Muscle of back (tissue), 11 donors: ENCODE results near the gene GSE1. TPM values are rescaled to one million over a fixed set of nuclear protein-coding genes. Genes with fewer than 3 reads are reported as not detected.

ENCODE experiments used
- DNase-seq, 3 donors: peaks; one replicate each; pipeline versions ENCODE4 v3.0.0 to v3.0.0-alpha.2; 2013
- polyA plus RNA-seq, 10 donors: library from polyadenylated mRNA; unstranded; fragments of 120-200 nt; gene quantifications; one replicate each; pipeline ENCODE4 v1.2.1, GENCODE V29; 2013; ENCODE audit not compliant: insufficient read length in 10 of 10

Gene GSE1
- polyA plus RNA-seq, 10 donors, result 40.0 to 55.2 (median 46.3) TPM

DNA sequence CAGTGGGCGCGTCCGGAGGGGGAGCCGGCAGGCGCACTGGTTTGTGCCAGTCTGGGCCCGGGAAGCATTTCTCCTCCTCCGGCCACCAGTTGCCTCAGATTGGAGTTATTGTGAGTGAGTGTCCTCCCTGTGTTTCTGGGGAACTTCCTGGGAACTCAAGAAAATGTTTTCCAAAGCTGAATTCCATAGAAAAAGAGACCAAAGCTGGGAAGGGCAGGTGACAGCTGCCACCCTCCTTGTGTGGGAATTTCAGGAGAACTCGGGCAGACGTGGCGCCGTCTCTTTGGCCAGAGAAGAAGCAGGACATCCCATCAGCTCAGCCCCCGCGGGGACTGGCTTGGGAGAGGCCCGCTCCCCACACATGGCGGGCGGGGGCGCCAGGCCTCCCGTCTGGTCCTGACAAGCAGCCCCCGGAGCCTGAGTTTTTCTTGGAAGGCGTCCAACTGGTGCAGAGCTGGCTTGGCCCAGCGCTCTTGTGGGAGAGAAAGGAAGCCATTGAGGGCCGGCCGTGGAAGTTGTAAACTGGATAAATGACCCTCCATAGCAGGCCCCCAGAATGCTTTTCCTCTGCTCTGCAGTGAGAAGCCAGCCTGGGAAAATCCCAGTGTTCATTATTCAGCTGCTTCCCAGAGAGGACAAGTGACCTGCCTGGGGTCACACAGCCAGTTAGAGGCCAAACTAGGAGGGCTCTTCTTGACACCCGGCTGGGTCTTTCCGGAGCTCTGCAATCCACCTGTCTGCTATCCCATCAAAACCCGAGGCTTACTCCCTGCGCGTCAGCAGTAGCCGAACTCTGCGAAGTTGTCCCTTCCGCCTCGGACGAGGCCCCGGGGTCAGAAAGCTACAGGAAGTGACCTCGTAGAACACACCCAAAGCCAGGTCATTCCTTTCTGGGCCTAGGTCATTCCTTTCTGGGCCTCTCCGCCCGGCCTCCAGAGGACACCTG is 39.2 kb upstream of the GSE1 start:
- peak in 2 of 3 donors; percentile 82 to 90 for DNase-seq

DNA sequence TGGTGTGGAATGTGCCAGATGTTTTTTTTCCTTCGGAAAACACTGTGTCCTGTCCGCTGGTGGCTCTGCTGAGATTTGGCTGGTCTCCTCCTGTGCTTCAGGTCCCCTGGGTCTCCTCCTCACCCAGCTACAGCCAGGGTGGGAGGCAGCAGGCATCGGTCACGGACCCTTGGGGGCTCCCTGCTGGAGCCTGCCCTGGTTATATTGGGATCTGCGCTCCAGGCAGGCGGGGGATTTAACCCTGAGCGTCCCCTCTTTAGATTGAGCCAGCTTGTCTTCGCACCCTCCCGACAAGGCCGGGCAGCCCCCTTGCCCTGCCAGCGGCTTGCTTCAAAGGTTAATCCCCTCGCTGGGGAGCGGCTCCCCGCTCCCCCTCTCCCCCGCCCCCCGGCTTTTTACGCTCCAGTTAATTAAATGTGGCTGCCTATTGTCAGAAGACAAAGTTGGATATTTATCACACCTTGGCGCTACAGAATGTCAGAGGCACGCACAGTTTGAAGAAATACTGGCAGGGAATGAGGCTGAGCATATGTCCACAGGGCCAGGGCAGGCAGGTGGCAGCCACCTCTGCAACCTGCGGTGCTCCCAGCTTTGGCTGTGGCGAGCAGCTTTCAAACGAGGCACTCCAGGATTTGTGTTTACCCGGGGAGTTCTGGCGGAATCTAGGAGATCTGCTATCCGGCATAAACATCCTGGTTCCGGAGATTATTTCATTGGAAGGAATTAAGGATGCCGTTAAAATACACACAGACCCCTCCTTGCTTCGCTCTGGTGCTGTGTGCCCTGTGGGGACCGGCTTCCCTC is 38.2 kb upstream of the GSE1 start:
- peak in 1 of 3 donors; percentile 52 for DNase-seq

DNA sequence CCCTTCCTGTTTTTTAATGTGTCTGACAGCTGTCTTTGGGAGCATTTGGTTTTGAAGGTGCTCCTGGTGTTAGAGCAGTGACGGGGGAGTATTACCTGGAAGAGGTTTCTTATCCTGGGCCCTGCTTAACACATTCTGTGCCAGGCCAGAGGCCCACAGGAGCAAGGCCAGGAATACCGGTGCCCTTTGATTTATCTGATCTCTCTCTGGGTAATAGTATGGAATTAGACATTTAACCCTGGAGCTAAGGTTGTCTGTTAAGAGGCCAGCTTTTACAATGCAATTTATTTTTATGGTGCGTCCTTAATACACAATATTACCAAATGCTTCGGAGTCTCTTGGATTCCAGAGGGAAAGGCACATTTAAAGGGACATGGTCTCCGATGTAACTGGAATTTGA is 37.2 kb upstream of the GSE1 start:
- DNase-seq, result no peak

DNA sequence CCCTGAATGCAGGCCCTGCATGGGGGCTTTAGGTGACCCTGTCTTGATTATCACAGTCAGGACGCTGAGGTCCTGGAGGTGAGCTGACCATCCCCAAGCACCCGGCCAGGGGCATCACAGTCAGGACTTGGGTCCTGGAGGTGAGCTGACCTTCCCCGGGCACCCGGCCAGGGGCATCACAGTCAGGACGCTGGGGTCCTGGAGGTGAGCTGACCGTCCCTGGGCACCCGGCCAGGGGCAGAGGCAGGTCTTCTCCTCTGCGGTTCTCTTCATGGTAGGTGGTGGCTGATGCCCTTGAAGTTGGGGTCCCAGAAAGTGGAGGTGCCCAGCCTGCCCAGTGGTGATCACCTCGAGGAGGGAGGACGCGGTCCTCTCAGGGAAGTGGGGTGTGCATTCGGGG is 36.2 kb upstream of the GSE1 start:
- no peak for DNase-seq

DNA sequence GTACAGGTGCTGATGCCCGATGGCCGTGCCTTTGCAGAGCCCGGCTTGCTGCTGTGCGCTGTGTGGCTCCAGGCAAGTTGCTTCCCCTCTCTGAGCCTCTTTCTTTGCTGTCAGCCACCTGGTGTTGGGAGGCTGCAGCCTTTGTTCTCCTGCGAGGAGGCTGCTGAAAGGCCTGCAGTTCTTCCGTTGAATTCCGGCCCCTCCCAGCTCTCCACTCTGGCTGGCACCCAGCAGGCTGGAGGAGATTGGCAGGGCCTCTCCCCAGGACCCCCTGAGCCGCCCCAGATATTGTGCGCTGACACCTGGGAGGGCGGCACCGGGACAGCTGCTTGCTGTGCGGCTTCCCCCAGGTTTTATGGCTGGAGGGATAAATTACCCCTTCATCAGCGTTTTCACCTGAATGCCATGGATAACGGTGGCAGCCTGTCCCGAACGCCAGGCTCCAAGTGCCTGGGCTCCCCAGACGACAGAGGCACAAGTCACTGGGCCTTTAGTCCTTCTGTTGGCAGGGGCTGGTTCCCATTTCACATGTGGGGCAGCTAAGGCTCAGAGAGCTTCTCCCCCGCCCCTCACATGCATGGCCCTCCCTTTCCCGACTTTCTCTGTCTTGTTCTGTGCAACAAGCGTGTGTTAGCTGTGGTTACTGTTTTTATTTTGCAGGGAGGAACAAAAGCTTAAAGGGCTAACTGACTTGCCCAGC is 35.1 kb upstream of the GSE1 start:
- no peak for DNase-seq

DNA sequence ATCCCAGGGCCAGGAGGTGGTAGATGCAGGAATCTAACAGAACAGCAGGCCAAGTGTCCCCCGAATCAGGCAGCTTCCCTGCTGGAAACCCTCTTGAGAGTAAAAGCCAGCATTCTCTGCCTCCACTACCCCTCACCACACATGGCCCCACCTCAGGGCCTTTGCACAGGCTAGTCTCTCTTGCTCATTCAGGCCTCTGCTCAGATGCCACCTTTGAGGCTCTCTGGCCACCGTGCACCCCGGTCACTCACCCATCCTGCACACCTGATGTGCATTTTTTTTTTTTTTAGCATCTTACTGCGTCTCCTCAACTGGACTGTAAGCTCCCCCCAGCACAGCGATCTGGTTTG is 34.5 kb upstream of the GSE1 start:
- DNase-seq, result no peak

DNA sequence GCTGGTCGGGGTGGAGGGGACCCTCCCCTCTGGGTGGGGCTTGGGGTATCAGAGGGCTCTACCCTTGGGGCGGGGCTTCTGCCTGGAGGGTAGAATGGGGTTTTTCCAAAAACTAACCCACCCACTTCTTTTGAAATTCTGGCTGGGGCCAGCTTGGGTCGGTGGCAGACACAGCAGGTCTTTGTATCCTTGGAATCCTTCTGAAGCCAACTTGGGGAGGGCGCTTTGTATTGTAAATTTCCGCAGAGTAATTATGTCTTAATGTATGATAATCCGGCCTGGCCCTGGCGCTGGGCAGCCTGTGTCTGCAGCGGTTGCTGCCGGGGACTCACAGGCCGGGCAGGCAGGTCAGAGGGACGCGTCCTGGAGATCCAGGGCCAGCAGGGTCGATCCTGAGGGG is 33.9 kb upstream of the GSE1 start:
- no peak for DNase-seq

DNA sequence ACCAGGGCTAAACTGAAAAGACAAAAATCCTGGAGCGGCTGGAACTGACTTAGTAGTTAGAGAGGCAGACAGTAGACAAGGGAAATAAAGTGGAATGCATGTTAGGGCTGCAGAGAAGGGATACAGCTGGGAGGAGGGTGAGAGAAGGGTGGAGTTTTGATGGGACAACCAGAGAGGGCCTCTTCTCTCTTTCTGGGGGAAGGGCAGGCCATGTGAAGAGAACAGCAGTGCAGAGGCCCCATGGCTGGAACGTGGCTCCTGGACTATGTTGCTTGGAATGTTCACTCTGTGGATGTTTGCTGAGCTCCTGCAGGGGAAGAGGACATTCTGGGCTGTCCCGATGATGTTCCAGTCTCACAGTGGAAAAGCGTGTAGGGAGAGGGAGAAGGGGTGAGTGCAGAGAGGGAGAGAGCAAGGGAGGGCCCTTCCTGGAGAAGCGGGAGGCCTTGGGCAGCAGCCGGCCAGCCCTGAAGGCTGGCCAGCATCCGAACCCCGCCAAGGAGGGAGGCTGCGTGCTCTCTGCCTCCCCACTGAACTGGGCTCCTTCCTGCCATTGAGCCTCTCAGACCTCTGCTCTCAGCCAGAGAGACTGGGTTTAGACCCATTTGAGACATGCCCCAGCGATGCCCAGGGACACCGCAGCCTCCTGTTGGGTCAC is 33.1 kb upstream of the GSE1 start:
- DNase-seq, result peak in 1 of 3 donors; percentile 83

DNA sequence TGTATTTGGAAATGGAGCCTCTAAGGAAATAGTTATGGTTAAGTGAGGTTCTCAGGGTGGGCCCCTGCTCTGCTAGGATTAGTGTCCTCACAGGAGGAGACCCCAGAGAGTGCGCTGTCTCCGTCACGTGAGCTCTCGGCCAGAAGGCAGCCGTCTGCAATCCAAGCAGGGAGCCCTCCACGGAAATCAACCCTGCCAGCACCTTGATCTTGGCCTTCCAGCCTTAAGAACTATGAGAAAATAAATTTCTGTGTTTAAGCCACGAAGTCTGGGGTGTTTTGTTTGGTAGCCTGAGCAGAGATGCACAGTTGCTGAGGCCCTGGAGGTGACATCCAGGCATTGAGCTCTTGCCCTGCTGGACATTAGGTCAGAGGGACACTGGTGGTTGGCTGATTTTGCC is 32.4 kb upstream of the GSE1 start:
- no peak for DNase-seq

DNA sequence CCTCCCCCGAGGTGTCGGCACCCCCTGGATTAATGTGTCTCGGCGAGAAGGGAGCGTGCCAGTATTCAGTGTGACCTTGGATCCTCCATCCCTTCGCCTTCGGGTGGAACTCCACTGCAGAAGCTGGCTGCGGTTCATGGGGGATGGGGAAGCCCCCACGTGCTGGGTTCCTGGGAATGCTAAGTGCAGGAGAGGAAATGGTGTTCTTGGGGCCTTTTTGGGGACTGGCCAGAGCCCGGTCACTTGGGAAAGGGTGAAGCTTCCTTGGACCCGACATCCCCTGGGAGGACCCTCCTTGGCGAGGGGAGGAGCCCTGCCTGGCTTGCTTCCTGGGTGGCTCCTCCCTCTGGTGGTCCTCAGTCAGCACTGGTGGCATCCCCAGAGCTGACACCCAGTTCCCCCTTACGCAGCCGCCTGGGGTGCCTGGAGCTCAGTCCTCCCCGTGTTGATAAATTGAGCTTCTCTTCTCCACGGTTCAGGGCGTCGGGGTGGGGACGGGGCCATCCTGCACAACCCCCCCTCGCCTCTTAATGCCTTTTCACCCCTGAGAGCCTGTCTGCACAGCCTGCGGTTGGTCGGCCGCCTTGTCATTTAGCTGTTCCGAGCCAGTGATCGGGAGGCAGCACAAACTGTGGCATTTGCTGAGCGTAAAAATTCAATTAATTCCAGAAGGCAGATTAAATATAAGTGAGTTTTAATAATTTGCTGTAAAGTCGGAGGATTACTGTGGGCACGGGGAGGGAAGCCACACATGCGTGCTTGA is 30.7 kb upstream of the GSE1 start:
- DNase-seq, result no peak

DNA sequence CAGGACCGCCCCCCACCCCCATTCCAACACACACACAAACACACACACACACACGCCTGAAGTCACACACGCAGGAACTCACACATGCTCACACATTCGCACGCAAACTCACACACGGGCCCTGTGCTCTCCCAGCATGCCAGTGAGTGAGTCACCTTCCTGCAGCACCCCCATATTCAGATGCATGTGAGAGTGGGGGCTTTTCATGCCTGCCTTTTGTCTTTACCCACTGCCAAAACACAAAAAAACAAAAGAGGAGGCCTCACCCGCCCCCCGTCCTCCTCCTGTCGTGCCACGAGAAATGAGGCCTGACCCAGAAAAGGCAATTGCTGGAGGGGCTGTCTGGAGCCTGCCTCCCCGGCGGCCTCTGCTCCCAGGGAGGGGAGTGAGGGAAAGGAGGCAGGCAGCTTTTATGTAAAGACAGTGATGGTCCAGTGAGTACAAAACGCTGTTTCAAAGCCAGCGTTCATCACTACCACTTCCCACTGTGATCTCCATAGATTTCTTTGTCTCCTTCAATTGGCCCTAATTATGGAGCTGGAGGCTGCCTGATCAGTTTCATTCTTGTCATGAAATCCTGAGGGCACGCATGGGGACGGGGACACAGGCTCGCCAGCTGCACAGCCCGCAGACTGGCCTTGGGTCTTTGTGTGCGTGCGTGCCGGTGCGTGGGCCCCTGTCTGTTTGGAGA is 29.5 kb upstream of the GSE1 start:
- peak in 1 of 3 donors; percentile 77 for DNase-seq

DNA sequence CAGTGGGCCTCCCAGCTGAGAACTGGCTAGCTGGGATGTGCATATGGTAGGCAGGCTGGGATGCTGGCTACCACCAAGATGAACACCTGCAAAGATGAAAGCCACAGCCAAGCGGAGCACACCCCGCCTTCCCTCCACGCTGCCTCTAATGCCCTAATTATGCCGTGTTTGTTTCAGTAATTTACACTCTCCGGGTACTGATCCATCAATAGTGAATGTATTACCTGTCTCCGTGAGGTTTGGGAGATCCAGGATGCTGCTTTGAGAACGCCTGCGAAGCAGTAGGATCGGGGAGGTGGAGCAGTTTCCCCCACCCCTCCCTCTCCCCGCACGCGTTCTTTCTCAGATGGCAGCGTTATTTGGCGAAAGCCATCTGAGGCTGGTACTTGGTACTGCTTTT is 28.9 kb upstream of the GSE1 start:
- no peak for DNase-seq

DNA sequence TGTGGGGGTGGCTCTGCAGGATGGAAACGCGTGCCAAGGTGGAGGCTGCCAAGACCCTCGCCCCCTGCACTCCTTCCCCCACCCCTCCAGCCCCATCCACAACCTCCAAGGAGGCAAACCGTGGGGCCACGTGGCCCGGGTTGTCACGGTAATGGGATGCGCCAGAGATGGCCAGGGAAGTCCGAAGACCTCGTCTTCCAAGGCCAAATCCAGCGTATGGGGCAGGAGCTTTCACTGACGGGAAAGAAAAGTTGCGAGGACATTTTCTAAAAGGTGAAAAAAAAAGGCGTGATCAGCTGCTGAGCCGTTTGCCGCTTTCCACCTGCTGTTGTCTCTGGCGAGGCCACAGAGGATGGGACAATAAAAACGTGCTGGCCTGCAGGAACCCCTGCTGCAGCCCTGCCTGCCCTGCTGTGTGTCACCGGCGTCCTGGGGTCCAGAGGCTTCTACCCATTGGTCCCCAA is 28.3 kb upstream of the GSE1 start:
- no peak for DNase-seq

DNA sequence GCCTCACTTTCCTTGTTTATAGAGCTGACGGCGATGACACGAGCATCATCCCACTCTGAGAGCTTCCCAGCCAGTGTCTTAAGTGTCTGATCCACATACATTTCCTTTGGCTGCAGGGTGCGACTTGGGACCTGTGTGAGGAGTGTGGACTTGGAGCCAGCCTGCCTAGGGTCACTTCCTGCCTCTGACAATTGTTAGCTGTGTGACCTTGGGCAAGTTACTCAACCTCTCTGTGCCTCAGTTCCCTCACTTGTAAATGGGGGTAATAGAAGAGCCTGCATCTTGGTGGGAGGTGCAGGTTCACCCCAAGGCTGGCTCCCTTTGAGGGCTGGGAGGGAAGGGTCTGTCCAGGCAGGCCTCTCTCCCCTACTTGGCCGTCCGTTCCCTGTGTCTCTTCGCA is 27.4 kb upstream of the GSE1 start:
- DNase-seq, result no peak

DNA sequence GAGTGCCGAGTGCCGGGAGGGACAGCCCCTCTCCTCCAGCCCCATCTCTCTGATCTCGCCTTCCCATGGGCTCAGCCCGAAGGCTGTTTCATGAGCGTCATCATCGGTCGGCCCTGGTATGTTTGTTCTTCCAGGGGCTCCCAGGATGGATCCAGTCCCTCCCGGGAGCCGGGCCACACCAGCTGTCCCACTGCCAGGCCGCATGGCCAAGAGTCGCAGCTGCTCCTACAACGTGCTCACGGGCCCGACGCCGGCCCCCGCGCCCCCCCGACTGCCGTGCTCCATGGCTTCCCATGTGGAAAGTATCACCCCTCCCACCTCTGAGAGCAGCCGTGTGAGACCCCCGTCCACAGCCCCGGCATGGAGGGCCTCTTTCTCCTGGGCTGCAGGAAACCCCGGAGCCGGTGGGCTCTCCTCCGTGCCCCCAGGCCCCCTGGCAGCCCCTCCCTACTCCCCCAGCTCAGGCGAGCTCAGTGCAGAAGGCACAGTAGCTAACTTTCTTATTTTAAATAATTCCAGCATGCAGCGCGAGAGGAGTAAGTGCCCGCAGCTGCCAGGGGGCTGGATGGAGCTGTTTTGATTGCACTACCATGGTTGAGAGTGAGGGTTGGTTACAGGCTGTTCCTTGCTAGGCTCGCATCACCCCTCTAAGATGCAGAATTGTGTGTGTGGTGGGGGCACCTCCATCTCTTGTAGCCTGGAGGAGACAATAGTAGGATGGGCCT is 26.6 kb upstream of the GSE1 start:
- DNase-seq, result peak; percentile 74 to 88 (median 76)

DNA sequence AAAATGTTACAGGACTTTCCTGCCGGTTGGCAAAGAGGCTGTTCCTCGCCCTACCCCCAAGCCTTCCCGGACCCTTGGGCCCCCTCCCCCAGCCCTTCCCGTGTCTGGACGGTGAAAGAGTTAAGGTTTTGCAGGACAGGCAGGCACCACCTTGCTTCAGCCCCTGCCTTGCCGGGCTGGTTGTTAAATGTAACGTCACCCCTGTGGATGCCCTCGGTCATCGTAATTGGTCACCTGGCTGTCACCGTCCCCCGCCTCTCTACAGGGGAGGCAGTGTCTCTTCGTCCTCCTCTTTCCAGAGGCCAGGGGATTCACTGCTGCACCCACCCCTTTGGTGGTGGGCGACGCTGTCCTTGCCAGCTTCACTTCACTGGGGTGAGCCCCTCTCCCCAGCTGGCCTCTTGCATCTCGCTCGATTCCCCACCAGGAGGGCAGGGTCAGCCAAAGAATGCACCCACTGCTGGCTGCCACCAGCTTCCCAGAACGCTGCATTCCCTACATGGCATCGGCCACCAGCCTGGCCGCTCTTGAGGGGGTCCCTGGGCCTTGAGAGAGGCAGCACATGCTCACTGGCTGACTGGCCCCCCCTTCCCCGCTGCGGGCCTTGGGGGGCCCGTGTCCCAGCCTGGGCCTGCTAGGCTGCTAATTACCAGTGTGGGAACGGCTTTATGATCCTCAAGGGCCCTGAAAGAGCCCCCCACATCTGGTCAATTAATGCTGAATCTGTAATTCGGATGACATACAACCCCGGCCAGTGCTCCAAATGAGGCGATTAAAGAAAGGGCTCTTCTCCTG is 25.2 kb upstream of the GSE1 start:
- DNase-seq, result no peak

DNA sequence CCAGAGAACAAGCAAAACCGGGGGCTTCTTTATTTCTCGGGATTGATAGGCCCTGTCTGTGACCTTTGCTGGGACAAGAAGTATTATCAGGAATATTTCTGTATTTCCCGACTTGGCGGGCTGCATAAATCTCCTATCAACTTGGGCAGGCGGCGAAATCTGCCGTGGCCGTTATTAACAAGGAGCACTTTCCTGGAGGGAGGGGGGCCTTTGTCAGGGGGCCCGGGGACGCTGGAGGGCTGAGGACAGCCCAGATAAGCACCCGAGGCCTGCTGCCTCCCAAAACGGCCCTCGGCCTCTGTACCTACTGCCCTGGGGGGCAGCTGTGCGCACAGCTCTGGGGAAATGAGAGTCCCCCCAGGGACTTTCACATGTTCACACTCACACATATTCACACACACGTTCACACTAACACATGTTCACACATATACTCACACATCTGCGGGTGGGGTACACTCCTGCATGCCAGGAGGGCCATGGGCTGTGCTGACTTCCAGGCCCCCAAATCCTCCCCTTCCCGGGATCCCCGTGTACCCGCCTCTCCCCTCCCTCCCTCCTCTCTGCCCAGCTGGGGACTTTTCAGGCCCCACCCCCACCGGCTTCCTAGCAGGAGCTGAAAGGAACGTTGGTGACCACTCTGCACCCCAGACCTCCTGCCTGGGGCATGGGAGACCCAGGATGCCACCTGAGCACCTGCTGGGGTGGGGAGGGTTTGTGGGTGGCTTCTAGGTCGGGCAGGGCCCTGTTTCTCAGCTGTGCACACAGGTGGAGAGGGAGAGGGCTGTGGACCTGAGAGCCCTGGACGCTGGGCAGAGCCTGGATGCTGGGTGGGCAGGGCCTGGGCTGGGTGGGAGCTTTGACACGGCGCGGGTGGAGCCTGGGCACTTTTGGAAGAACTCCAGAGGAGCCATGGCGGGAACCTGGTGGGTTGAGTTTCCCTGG is 24.3 kb upstream of the GSE1 start:
- DNase-seq, result no peak
